ENCODE data around the gene NR0B2.

Gene NR0B2

DNA sequence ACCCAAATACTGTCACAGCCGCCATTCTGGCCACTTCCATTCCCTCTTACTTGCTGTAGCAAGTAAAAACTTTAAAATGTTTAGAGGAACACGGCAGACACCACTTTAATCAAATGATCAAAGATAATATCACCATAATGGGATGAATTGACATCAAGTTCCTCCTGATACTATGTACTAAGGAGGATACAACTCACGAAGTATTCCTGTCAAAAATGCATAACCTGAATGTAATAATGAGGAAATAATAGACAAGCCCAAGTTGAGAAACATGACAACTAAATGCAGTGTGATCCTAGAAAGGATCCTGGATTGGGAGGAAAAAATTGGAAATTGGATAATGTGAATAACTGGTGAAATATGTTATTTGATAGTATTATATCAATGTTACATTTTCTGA is 42.5 kb upstream of the NR0B2 start:
- no peak for DNase-seq (ENCODE audit: low read depth)
- TF ChIP-seq, protein P1, sequence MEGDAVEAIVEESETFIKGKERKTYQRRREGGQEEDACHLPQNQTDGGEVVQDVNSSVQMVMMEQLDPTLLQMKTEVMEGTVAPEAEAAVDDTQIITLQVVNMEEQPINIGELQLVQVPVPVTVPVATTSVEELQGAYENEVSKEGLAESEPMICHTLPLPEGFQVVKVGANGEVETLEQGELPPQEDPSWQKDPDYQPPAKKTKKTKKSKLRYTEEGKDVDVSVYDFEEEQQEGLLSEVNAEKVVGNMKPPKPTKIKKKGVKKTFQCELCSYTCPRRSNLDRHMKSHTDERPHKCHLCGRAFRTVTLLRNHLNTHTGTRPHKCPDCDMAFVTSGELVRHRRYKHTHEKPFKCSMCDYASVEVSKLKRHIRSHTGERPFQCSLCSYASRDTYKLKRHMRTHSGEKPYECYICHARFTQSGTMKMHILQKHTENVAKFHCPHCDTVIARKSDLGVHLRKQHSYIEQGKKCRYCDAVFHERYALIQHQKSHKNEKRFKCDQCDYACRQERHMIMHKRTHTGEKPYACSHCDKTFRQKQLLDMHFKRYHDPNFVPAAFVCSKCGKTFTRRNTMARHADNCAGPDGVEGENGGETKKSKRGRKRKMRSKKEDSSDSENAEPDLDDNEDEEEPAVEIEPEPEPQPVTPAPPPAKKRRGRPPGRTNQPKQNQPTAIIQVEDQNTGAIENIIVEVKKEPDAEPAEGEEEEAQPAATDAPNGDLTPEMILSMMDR (conservative IDR thresholded peaks at IDR 0.05; ENCODE audit: control insufficient read depth, insufficient read depth, low read depth, low read length) = no peak
- no peak overlapping the region for H3K4me3 ChIP-seq (ENCODE audit: control insufficient read depth, low read depth, low read length)

GRCh38 chr1:26953374-26953773 is 39.6 kb upstream of the NR0B2 start:
- TF ChIP-seq, protein P1 (conservative IDR thresholded peaks at IDR 0.05; ENCODE audit: control insufficient read depth, insufficient read depth, low read depth, low read length) = no peak
- no peak overlapping the region for H3K4me3 ChIP-seq (ENCODE audit: control insufficient read depth, low read depth, low read length)
- no peak for DNase-seq (ENCODE audit: low read depth)

GRCh38 chr1:26951821-26952497 is 38.2 kb upstream of the NR0B2 start:
- no peak for DNase-seq (ENCODE audit: low read depth)
- TF ChIP-seq, protein P1 (conservative IDR thresholded peaks at IDR 0.05; ENCODE audit: control insufficient read depth, insufficient read depth, low read depth, low read length) = no peak
- no peak overlapping the region for H3K4me3 ChIP-seq (ENCODE audit: control insufficient read depth, low read depth, low read length)

GRCh38 chr1:26951216-26951615 is 37.4 kb upstream of the NR0B2 start:
- TF ChIP-seq, protein P1 (conservative IDR thresholded peaks at IDR 0.05; ENCODE audit: control insufficient read depth, insufficient read depth, low read depth, low read length) = no peak
- H3K4me3 ChIP-seq (ENCODE audit: control insufficient read depth, low read depth, low read length) = no peak overlapping the region
- no peak for DNase-seq (ENCODE audit: low read depth)

- TF ChIP-seq, protein P1 (conservative IDR thresholded peaks at IDR 0.05; ENCODE audit: control insufficient read depth, insufficient read depth, low read depth, low read length) = no peak
- no peak for DNase-seq (ENCODE audit: low read depth)
- no peak overlapping the region for H3K4me3 ChIP-seq (ENCODE audit: control insufficient read depth, low read depth, low read length)
Measured at GRCh38 chr1:26950602-26951001, 36.8 kb upstream of the NR0B2 start.

GRCh38 chr1:26949926-26950319 is 36.1 kb upstream of the NR0B2 start:
- DNase-seq (ENCODE audit: low read depth) = no peak
- TF ChIP-seq, protein P1 (conservative IDR thresholded peaks at IDR 0.05; ENCODE audit: control insufficient read depth, insufficient read depth, low read depth, low read length) = no peak
- H3K4me3 ChIP-seq (ENCODE audit: control insufficient read depth, low read depth, low read length) = no peak overlapping the region

Measured in fibroblast of mammary gland (primary cell).